Neutrophil (primary cell): Measurements from ENCODE around the gene ACP1.

Experiments
- H3K27ac ChIP-seq: fragments of 200-600 bp; sonication (generic); 2 replicates; pipeline ENCODE4 v1.5.1; 2016; ENCODE audit warnings: mild to moderate bottlenecking, moderate library complexity
- H3K27me3 ChIP-seq: fragments of 200-600 bp; sonication (generic); 2 replicates; pipeline ENCODE4 v1.6.0; 2016; ENCODE audit warnings: mild to moderate bottlenecking
- H3K36me3 ChIP-seq: fragments of 200-600 bp; sonication (generic); 2 replicates; pipeline ENCODE4 v1.5.1; 2017
- H3K4me1 ChIP-seq, 2 experiments: fragments of 200-600 bp in 1 of 2; sonication (generic) in 1 of 2; 1 replicate in 1 of 2; 2 replicates in 1 of 2; pipeline versions ENCODE4 v1.5.1 to v1.6.1; 2013 to 2016; ENCODE audit warnings: low read depth in 1 of 2, low read length in 1 of 2, mild to moderate bottlenecking in 1 of 2, moderate library complexity in 1 of 2; ENCODE audit not compliant: control insufficient read depth in 1 of 2, insufficient read depth in 1 of 2
- H3K4me3 ChIP-seq, 2 experiments: fragments of 200-600 bp in 1 of 2; sonication (generic) in 1 of 2; 1 replicate in 1 of 2; 2 replicates in 1 of 2; pipeline ENCODE4 v1.5.1; 2013 to 2016; ENCODE audit warnings: low read depth in 1 of 2, low read length in 1 of 2, mild to moderate bottlenecking in 1 of 2, moderate library complexity in 1 of 2
- H3K9me3 ChIP-seq: fragments of 200-600 bp; sonication (generic); 2 replicates; pipeline ENCODE4 v1.5.1; 2016
- CTCF ChIP-seq: fragments of 200-600 bp; sonication (generic); IDR thresholded peaks from 2 replicates; pipeline ENCODE4 v1.5.1; 2016; ENCODE audit warnings: antibody characterized with exemption

ACP1 gene

GRCh38 chr2:288758-289361 lies 24.1 kb downstream of the ACP1 start:
- H3K4me1 ChIP-seq, result peaks cover 0 to 20% of the 10 kb centered on the region in 2 experiments
- TF ChIP-seq CTCF, result no peak
- no peak overlapping the region for H3K27ac ChIP-seq
- H3K36me3 ChIP-seq, result no peaks in the 10 kb centered on the region
- no peaks in the 10 kb centered on the region for H3K9me3 ChIP-seq
- no peak overlapping the region for H3K4me3 ChIP-seq
- H3K27me3 ChIP-seq, result peaks cover 92% of the 10 kb centered on the region

GRCh38 chr2:289362-290089 lies 24.8 kb downstream of the ACP1 start:
- Histone ChIP-seq H3K27me3 (peaks cover 88% of the 10 kb centered on the region), H3K27ac (no peak overlapping the region), H3K36me3 (no peaks in the 10 kb centered on the region), H3K4me3 (no peak overlapping the region), H3K9me3 (no peaks in the 10 kb centered on the region), H3K4me1 (peaks cover 0 to 20% of the 10 kb centered on the region in 2 experiments)
- TF ChIP-seq CTCF, result no peak

- Histone ChIP-seq H3K36me3 (no peaks in the 10 kb centered on the region), H3K9me3 (no peaks in the 10 kb centered on the region), H3K4me3 (no peak overlapping the region), H3K27ac (no peak overlapping the region), H3K27me3 (peaks cover 87% of the 10 kb centered on the region), H3K4me1 (peaks cover 0 to 20% of the 10 kb centered on the region in 2 experiments)
- no peak for TF ChIP-seq CTCF
Observed at GRCh38 chr2:290090-290722, 25.5 kb downstream of the ACP1 start.

- no peak overlapping the region for H3K4me3 ChIP-seq
- TF ChIP-seq CTCF, result no peak
- H3K27me3 ChIP-seq, result peaks cover 68% of the 10 kb centered on the region
- no peak overlapping the region for H3K27ac ChIP-seq
- H3K36me3 ChIP-seq, result no peaks in the 10 kb centered on the region
- H3K9me3 ChIP-seq, result no peaks in the 10 kb centered on the region
- H3K4me1 ChIP-seq, result no peaks in the 10 kb centered on the region
Observed at GRCh38 chr2:295090-295489, 30.3 kb downstream of the ACP1 start.

GRCh38 chr2:296354-296753 lies 31.6 kb downstream of the ACP1 start:
- no peak for TF ChIP-seq CTCF
- no peak overlapping the region for H3K27ac ChIP-seq
- no peaks in the 10 kb centered on the region for H3K9me3 ChIP-seq
- H3K4me1 ChIP-seq, result no peaks in the 10 kb centered on the region
- no peak overlapping the region for H3K4me3 ChIP-seq
- peaks cover 56% of the 10 kb centered on the region for H3K27me3 ChIP-seq
- no peaks in the 10 kb centered on the region for H3K36me3 ChIP-seq
